Osteocyte (in vitro differentiated cells): ENCODE measurements around the gene PLAAT4. TPM values are rescaled to one million over a fixed set of nuclear protein-coding genes. Genes with fewer than 3 reads are reported as not detected.
A peak's percentile ranks its signal among the peaks of the same experiment; 100 is the strongest.
"Not testable (repeated sequence)": the region's sequence is repeated elsewhere in the genome, so short reads cannot be mapped to it uniquely, and the experiment has no call there.

Experiments
- DNase-seq: peaks from one replicate; pipeline ENCODE4 v3.0.0; 2021; ENCODE audit warnings: mixed read lengths; ENCODE audit not compliant: unreplicated experiment; ENCODE audit errors: extremely low spot score
- H3K27ac Mint-ChIP-seq: one replicate; pipeline ENCODE4 v1.8.0; 2021; ENCODE audit warnings: mild to moderate bottlenecking, mixed read lengths; ENCODE audit not compliant: unreplicated experiment
- H3K27me3 Mint-ChIP-seq: one replicate; pipeline ENCODE4 v1.8.0; 2021; ENCODE audit warnings: mixed read lengths; ENCODE audit not compliant: unreplicated experiment
- H3K36me3 Mint-ChIP-seq: one replicate; pipeline ENCODE4 v1.8.0; 2021; ENCODE audit warnings: mixed read lengths; ENCODE audit not compliant: unreplicated experiment
- H3K4me1 Mint-ChIP-seq: one replicate; pipeline ENCODE4 v1.8.0; 2021; ENCODE audit warnings: mixed read lengths; ENCODE audit not compliant: unreplicated experiment
- H3K4me3 Mint-ChIP-seq: one replicate; pipeline ENCODE4 v1.8.0; 2021; ENCODE audit warnings: mild to moderate bottlenecking, moderate library complexity, mixed read lengths; ENCODE audit not compliant: unreplicated experiment
- H3K9me3 Mint-ChIP-seq: one replicate; pipeline ENCODE4 v1.8.0; 2021; ENCODE audit warnings: mixed read lengths; ENCODE audit not compliant: unreplicated experiment
- CTCF ChIP-seq: fragments of 200-600 bp; sonication (generic); IDR thresholded peaks from 2 replicates; pipeline ENCODE4 v1.5.0; 2021; ENCODE audit warnings: antibody characterized with exemption, mild to moderate bottlenecking, moderate library complexity
- total RNA-seq: library from RNA; stranded (reverse); gene quantifications from 2 replicates; pipeline ENCODE4 v1.2.1, GENCODE V29; 2021

PLAAT4 gene
- total RNA-seq, 1 donor from 2014 or later, result 8.5 TPM

- DNase-seq, result peak; percentile 60
- no peak overlapping the region for H3K4me3 Mint-ChIP-seq
Measured at GRCh38 chr11:63572026-63572688, 35.5 kb downstream of the PLAAT4 start.

GRCh38 chr11:63573881-63574855 is 37.6 kb downstream of the PLAAT4 start:
- H3K9me3 Mint-ChIP-seq, result no peaks in the 10 kb centered on the region
- H3K36me3 Mint-ChIP-seq, result peaks cover 8% of the 10 kb centered on the region
- H3K4me1 Mint-ChIP-seq, result peaks cover 14% of the 10 kb centered on the region
- TF ChIP-seq CTCF, result no peak
- H3K27me3 Mint-ChIP-seq, result peaks cover 21% of the 10 kb centered on the region
- peak overlapping the region; percentile 93 for H3K27ac Mint-ChIP-seq
- peak overlapping the region; percentile 70 for H3K4me3 Mint-ChIP-seq
- peak; percentile 66 for DNase-seq

More at GRCh38 chr11:63572026-63572688, 35.5 kb downstream of the PLAAT4 start:
- Mint-ChIP-seq H3K9me3 (no peaks in the 10 kb centered on the region), H3K36me3 (no peaks in the 10 kb centered on the region), H3K27ac (no peak overlapping the region), H3K4me1 (peaks cover 25% of the 10 kb centered on the region), H3K27me3 (peaks cover 21% of the 10 kb centered on the region)
- TF ChIP-seq CTCF, result no peak

GRCh38 chr11:63574856-63575602 is 38.4 kb downstream of the PLAAT4 start:
- H3K9me3 Mint-ChIP-seq, result no peaks in the 10 kb centered on the region
- no peak for TF ChIP-seq CTCF
- peaks cover 8% of the 10 kb centered on the region for H3K36me3 Mint-ChIP-seq
- DNase-seq, result peak; percentile 66
- peak overlapping the region; percentile 93 for H3K27ac Mint-ChIP-seq
- peaks cover 17% of the 10 kb centered on the region for H3K27me3 Mint-ChIP-seq
- peaks cover 14% of the 10 kb centered on the region for H3K4me1 Mint-ChIP-seq
- peak overlapping the region; percentile 70 for H3K4me3 Mint-ChIP-seq

GRCh38 chr11:63578882-63579281 is 42.3 kb downstream of the PLAAT4 start:
- H3K27ac Mint-ChIP-seq, H3K27me3 Mint-ChIP-seq, DNase-seq, H3K4me3 Mint-ChIP-seq: not testable (repeated sequence)
- H3K4me1 Mint-ChIP-seq, result peaks cover 14% of the 10 kb centered on the region
- peaks cover 20% of the 10 kb centered on the region for H3K9me3 Mint-ChIP-seq
- peaks cover 25% of the 10 kb centered on the region for H3K36me3 Mint-ChIP-seq

- not testable (repeated sequence) for DNase-seq, H3K27me3 Mint-ChIP-seq, H3K4me3 Mint-ChIP-seq, H3K4me1 Mint-ChIP-seq, H3K27ac Mint-ChIP-seq
- peaks cover 25% of the 10 kb centered on the region for H3K36me3 Mint-ChIP-seq
- H3K9me3 Mint-ChIP-seq, result peaks cover 20% of the 10 kb centered on the region
Measured at GRCh38 chr11:63581224-63581623, 44.6 kb downstream of the PLAAT4 start.
